Hepatocyte (in vitro differentiated cells): Measurements from ENCODE around the gene SLC12A4.

ENCODE experiments used
- EZH2 ChIP-seq: fragments of 200-600 bp; sonication (generic); IDR thresholded peaks from 2 replicates; pipeline ENCODE4 v1.6.1; 2016; ENCODE audit warnings: antibody characterized with exemption, mild to moderate bottlenecking, borderline replicate concordance
- EZH2phosphoT487 ChIP-seq: fragments of 200-600 bp; sonication (generic); IDR thresholded peaks from one replicate; pipeline ENCODE4 v1.6.1; 2018; ENCODE audit warnings: antibody characterized with exemption, mild to moderate bottlenecking, low read depth, moderate library complexity; ENCODE audit not compliant: unreplicated experiment, severe bottlenecking
- TF ChIP-seq, protein P1 (sequence below): fragments of 200-600 bp; sonication (generic); IDR thresholded peaks from 2 replicates; pipeline ENCODE4 v1.5.1; 2016; ENCODE audit warnings: antibody characterized with exemption, mild to moderate bottlenecking; ENCODE audit not compliant: poor library complexity

DNA sequence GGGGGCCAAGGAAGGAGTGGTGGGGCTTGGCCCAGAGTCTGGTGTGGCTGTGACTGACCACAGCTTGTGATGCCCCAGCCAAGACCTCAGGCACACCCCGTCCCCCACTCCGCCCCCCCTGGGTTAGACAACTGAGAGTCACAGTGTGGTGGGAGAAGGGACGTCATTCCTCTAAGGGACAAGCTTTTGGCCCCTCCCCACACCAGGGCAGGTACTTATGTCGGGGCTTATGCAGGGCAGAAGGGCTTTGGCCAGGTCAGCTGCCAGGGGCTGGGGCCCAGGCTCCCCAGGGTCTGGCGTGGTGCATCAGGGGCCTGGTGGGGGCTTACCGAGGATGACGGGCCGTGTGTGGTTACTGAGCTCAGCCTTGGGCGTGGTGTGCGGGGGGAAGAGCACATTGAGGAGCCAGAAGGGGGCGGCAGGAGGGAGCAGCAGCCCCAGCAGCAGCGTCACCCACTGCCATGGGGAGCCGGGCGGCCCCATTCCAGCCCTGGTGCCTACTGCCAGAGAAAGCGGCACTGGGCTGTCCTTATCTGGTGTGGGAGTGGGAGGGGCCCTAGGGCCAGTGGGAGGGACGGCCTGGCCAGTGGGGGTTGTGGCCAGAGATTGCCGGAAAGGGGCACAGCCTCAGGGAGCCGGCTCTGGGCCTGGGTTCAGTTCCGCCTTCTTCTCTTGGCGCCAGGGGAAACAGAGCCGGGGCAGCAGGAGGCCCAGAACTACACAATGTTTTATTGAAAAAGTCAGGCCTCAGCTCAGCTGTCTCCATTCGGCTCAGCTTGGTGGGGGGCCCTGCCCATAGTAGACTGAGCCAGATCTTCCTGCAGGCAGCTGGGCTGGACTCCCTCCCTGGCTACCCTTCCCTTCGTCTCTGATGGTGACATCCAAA, 24.6 kb downstream of the SLC12A4 start, which contains the start of gene LCAT:
- TF ChIP-seq, protein P1, sequence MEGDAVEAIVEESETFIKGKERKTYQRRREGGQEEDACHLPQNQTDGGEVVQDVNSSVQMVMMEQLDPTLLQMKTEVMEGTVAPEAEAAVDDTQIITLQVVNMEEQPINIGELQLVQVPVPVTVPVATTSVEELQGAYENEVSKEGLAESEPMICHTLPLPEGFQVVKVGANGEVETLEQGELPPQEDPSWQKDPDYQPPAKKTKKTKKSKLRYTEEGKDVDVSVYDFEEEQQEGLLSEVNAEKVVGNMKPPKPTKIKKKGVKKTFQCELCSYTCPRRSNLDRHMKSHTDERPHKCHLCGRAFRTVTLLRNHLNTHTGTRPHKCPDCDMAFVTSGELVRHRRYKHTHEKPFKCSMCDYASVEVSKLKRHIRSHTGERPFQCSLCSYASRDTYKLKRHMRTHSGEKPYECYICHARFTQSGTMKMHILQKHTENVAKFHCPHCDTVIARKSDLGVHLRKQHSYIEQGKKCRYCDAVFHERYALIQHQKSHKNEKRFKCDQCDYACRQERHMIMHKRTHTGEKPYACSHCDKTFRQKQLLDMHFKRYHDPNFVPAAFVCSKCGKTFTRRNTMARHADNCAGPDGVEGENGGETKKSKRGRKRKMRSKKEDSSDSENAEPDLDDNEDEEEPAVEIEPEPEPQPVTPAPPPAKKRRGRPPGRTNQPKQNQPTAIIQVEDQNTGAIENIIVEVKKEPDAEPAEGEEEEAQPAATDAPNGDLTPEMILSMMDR, result no peak
- no peak for TF ChIP-seq EZH2phosphoT487
- no peak for TF ChIP-seq EZH2
